Loucy (cell line): ENCODE data around the gene SLC18A3.

Experiments used
- H2AFZ ChIP-seq: fragments of 200-600 bp; sonication (generic); 2 replicates; pipeline ENCODE4 v1.6.0; 2016; ENCODE audit warnings: antibody characterized with exemption, mild to moderate bottlenecking, low read length, moderate library complexity
- H3F3A ChIP-seq: fragments of 200-600 bp; 2 replicates; pipeline ENCODE4 v1.6.0; 2016; ENCODE audit warnings: antibody characterized with exemption, low read depth, mild to moderate bottlenecking
- H3K27me3 ChIP-seq: fragments of 200-600 bp; sonication (generic); 2 replicates; pipeline ENCODE4 v1.6.1; 2014; ENCODE audit warnings: low read length, mild to moderate bottlenecking; ENCODE audit not compliant: insufficient read depth, poor library complexity, severe bottlenecking
- H3K36me3 ChIP-seq: fragments of 200-600 bp; sonication (generic); 2 replicates; pipeline ENCODE4 v1.6.1; 2016; ENCODE audit warnings: low read length; ENCODE audit not compliant: insufficient read depth
- H3K4me1 ChIP-seq: fragments of 200-600 bp; sonication (generic); 2 replicates; pipeline ENCODE4 v1.5.1; 2014; ENCODE audit warnings: low read length, mild to moderate bottlenecking; ENCODE audit not compliant: insufficient read depth, poor library complexity, severe bottlenecking
- H3K4me2 ChIP-seq: fragments of 200-600 bp; sonication (generic); 2 replicates; pipeline ENCODE4 v1.6.0; 2014; ENCODE audit warnings: antibody characterized with exemption, low read length, low read depth, mild to moderate bottlenecking; ENCODE audit not compliant: poor library complexity, severe bottlenecking
- H3K4me3 ChIP-seq: fragments of 200-600 bp; sonication (generic); 2 replicates; pipeline ENCODE4 v1.5.1; 2014; ENCODE audit warnings: low read length, mild to moderate bottlenecking, mixed read lengths; ENCODE audit not compliant: poor library complexity, severe bottlenecking
- H3K79me2 ChIP-seq: fragments of 200-600 bp; sonication (generic); 2 replicates; pipeline ENCODE4 v1.6.1; 2014; ENCODE audit warnings: low read length; ENCODE audit not compliant: insufficient read depth
- H3K9ac ChIP-seq: fragments of 200-600 bp; sonication (generic); 2 replicates; pipeline ENCODE4 v1.6.0; 2014; ENCODE audit warnings: mild to moderate bottlenecking, low read depth, low read length, moderate library complexity; ENCODE audit not compliant: poor library complexity, severe bottlenecking
- H3K9me2 ChIP-seq: fragments of 200-600 bp; sonication (generic); replicated peaks from 2 replicates; pipeline ENCODE4 v1.6.1; 2016; ENCODE audit warnings: low read depth, low read length, mixed read lengths
- H3K9me3 ChIP-seq: fragments of 200-600 bp; sonication (generic); 2 replicates; pipeline ENCODE4 v1.6.1; 2014; ENCODE audit warnings: mild to moderate bottlenecking, antibody characterized with exemption, low read length, low read depth; ENCODE audit not compliant: insufficient read depth
- H4K20me1 ChIP-seq: fragments of 200-600 bp; sonication (generic); 2 replicates; pipeline ENCODE4 v1.6.0; 2014; ENCODE audit warnings: antibody characterized with exemption, low read length, mild to moderate bottlenecking; ENCODE audit not compliant: insufficient read depth, poor library complexity, severe bottlenecking
- CTCF ChIP-seq: fragments of 200-600 bp; sonication (generic); conservative IDR thresholded peaks from 2 replicates; pipeline ENCODE4 v1.5.1; 2014; ENCODE audit warnings: mild to moderate bottlenecking, antibody characterized with exemption, low read length
- EZH2phosphoT487 ChIP-seq: fragments of 200-600 bp; IDR thresholded peaks from 2 replicates; pipeline ENCODE4 v1.6.1; 2018; ENCODE audit warnings: antibody characterized with exemption, mild to moderate bottlenecking, moderate library complexity, borderline replicate concordance

Gene SLC18A3

DNA sequence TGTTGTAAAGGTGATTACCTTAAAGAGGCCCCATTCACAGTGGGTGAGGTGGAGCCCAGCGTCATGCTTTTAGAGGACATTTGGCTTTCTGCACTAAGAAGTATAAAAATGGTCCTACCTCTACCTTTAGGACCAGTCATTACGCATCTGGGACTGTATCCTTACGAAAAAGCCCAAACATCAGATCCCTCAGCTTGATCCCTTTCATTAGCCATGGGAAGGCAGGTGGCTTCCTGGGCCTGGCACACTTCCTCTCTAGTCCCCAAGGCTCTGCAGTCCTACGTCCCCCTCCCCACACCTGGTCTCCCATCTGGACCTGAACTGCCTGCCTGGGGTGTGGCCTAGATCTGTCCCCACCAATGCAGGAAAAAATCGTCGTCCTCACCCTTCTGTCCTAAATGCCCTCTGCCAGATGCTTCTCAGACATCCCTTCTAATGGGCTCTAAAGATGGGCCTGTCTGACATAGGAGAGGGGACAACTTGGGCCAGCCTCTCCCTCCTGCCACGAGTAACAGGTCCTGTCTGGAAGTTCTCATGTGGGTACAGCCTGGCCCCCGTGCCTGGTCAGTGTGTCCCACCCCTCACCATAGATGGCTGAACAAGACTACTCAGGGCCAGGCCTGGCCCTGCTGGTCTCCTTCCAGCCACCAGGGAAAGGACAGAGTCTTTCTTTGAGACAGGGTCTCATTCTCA lies 11.8 kb upstream of the SLC18A3 start:
- Histone ChIP-seq H3K27me3 (no peaks in the 10 kb centered on the region), H3F3A (no peaks in the 10 kb centered on the region), H3K79me2 (no peaks in the 10 kb centered on the region), H3K9me2 (no peaks in the 10 kb centered on the region), H3K4me3 (no peak overlapping the region), H2AFZ (no peak overlapping the region), H3K4me2 (no peak overlapping the region), H3K4me1 (no peaks in the 10 kb centered on the region), H4K20me1 (no peaks in the 10 kb centered on the region), H3K9me3 (no peaks in the 10 kb centered on the region), H3K36me3 (no peaks in the 10 kb centered on the region), H3K9ac (no peak overlapping the region)
- TF ChIP-seq EZH2phosphoT487: no peak
- TF ChIP-seq CTCF: no peak

DNA sequence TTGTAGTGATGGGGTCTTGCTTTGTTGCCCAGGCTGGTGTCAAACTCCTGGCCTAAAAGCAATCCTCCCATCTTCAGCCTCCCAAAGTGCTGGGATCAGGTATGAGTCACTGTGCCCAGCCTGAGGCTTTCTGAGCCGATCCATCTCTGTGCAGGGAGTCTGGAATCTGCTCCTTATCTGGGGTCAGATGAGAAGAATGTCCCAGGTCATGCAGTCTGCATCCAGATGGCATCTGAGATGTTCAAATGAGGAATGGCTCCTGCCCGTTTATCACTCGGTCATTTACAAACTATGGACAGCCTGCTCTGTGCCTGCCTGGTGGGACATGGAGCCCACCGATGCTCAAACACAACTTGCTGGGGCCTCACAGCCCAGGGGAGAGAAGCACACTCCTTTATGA lies 11.1 kb upstream of the SLC18A3 start:
- H3K4me2 ChIP-seq: no peak overlapping the region
- no peaks in the 10 kb centered on the region for H3K36me3 ChIP-seq
- no peaks in the 10 kb centered on the region for H4K20me1 ChIP-seq
- H3F3A ChIP-seq: no peaks in the 10 kb centered on the region
- H3K9me3 ChIP-seq: no peaks in the 10 kb centered on the region
- H2AFZ ChIP-seq: no peak overlapping the region
- TF ChIP-seq CTCF (no peak), EZH2phosphoT487 (no peak)
- H3K9me2 ChIP-seq: no peaks in the 10 kb centered on the region
- no peaks in the 10 kb centered on the region for H3K27me3 ChIP-seq
- no peak overlapping the region for H3K9ac ChIP-seq
- no peak overlapping the region for H3K4me3 ChIP-seq
- H3K4me1 ChIP-seq: no peaks in the 10 kb centered on the region
- H3K79me2 ChIP-seq: no peaks in the 10 kb centered on the region

DNA sequence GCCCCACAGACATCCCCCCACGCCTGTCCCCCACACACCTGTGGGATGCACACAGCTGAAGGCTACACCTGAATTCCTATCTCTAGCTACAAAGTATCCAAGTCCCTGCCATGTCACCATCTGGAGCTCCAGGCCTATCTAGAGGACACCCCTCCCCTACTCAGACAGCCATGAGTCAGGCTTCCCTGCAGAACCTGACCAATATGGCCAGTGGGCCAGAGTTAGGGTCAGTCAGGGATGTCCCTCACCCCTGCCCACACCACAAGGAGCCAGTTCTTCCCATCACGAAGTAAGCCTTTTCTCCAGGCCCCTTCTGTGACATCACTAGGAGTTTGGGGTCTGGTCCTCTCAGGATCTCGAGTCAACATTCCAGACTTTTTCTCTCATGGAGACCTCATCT lies 10.6 kb upstream of the SLC18A3 start:
- Histone ChIP-seq H3K9me3 (no peaks in the 10 kb centered on the region), H3K4me1 (no peaks in the 10 kb centered on the region), H3K27me3 (no peaks in the 10 kb centered on the region), H3K9ac (no peak overlapping the region), H3K9me2 (no peaks in the 10 kb centered on the region), H3K4me3 (no peak overlapping the region), H3F3A (no peaks in the 10 kb centered on the region), H3K79me2 (no peaks in the 10 kb centered on the region), H2AFZ (no peak overlapping the region), H4K20me1 (no peaks in the 10 kb centered on the region), H3K4me2 (no peak overlapping the region), H3K36me3 (no peaks in the 10 kb centered on the region)
- TF ChIP-seq CTCF (no peak), EZH2phosphoT487 (no peak)
